GM12891 (cell line): ENCODE measurements around the gene ALG10.
"Not testable (repeated sequence)": the region's sequence is repeated elsewhere in the genome, so short reads cannot be mapped to it uniquely, and the experiment has no call there.

ENCODE experiments used
- PAX5 ChIP-seq: IDR thresholded peaks from 2 replicates; pipeline ENCODE4 v1.6.1; 2011; ENCODE audit warnings: low read length, moderate library complexity, mild to moderate bottlenecking; ENCODE audit not compliant: insufficient read depth, severe bottlenecking
- POLR2A ChIP-seq: IDR thresholded peaks from 2 replicates; pipeline ENCODE4 v1.6.1; 2011; ENCODE audit warnings: low read depth, low read length, control low read depth
- POLR2AphosphoS5 ChIP-seq: IDR thresholded peaks from 2 replicates; pipeline ENCODE4 v1.6.1; 2011; ENCODE audit warnings: low read depth, low read length, control low read depth
- POU2F2 ChIP-seq: IDR thresholded peaks from 2 replicates; pipeline ENCODE4 v1.6.1; 2011; ENCODE audit warnings: low read depth, mild to moderate bottlenecking, control low read depth, low read length, moderate library complexity
- SPI1 ChIP-seq: IDR thresholded peaks from 2 replicates; pipeline ENCODE4 v1.6.1; 2011; ENCODE audit warnings: low read depth, low read length, control low read depth
- TAF1 ChIP-seq: IDR thresholded peaks from 2 replicates; pipeline ENCODE4 v1.6.1; 2011; ENCODE audit warnings: low read depth, low read length, control low read depth

- TF ChIP-seq POLR2A, POLR2AphosphoS5, SPI1, TAF1, POU2F2, PAX5: not testable (repeated sequence)
These were observed 25.6 kb downstream of the ALG10 start for GRCh38 chr12:34047855-34048254.
